Activated CD8-positive, alpha-beta memory T cell treated with anti-CD3 and anti-CD28 coated beads, Interleukin-2, amount 10 ng/mL, durations not matched to agents 7 days and 5 days (primary cell): Measurements from ENCODE around the gene TMEM17. TPM values are rescaled to one million over a fixed set of nuclear protein-coding genes. Genes with fewer than 3 reads are reported as not detected.
A peak's percentile ranks its signal among the peaks of the same experiment; 100 is the strongest.
"Not testable (repeated sequence)": the region's sequence is repeated elsewhere in the genome, so short reads cannot be mapped to it uniquely, and the experiment has no call there.

Experiments used
- ATAC-seq: fragments of 150-1000 bp; cut with Tn5 transposase; one replicate; pipeline ENCODE4 v1.10.0; 2021; ENCODE audit warnings: moderate library complexity
- CTCF ChIA-PET: fragments of 350-600 bp; sonication (Branson Sonifier 250); formaldehyde crosslinking; loops from one replicate; lab custom pipeline; 2021; ENCODE audit warnings: antibody characterized with exemption; lab: Charles Lee
- DNase-seq: peaks from one replicate; pipeline ENCODE4 v3.0.0-alpha.2; 2020
- H3K27ac Mint-ChIP-seq: one replicate; pipeline ENCODE4 v1.8.0; 2021; ENCODE audit warnings: mild to moderate bottlenecking, mixed read lengths
- H3K27me3 Mint-ChIP-seq: one replicate; pipeline ENCODE4 v1.8.0; 2021; ENCODE audit warnings: mixed read lengths
- H3K36me3 Mint-ChIP-seq: one replicate; pipeline ENCODE4 v1.8.0; 2021; ENCODE audit warnings: mild to moderate bottlenecking, mixed read lengths
- H3K4me1 Mint-ChIP-seq: one replicate; pipeline ENCODE4 v1.8.0; 2021; ENCODE audit warnings: mixed read lengths
- H3K4me3 Mint-ChIP-seq: one replicate; pipeline ENCODE4 v1.8.0; 2021; ENCODE audit warnings: mild to moderate bottlenecking, moderate library complexity, mixed read lengths
- H3K9me3 Mint-ChIP-seq: one replicate; pipeline ENCODE4 v1.8.0; 2022; ENCODE audit warnings: low read depth, mixed read lengths
- total RNA-seq, 2 experiments: library from RNA; stranded (reverse); gene quantifications; one replicate each; pipeline ENCODE4 v1.2.3, GENCODE V29; 2021

TMEM17 gene, protein sequence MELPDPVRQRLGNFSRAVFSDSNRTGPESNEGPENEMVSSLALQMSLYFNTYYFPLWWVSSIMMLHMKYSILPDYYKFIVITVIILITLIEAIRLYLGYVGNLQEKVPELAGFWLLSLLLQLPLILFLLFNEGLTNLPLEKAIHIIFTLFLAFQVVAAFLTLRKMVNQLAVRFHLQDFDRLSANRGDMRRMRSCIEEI
- total RNA-seq: under 1 TPM; 0.12 to 0.26 TPM

DNA sequence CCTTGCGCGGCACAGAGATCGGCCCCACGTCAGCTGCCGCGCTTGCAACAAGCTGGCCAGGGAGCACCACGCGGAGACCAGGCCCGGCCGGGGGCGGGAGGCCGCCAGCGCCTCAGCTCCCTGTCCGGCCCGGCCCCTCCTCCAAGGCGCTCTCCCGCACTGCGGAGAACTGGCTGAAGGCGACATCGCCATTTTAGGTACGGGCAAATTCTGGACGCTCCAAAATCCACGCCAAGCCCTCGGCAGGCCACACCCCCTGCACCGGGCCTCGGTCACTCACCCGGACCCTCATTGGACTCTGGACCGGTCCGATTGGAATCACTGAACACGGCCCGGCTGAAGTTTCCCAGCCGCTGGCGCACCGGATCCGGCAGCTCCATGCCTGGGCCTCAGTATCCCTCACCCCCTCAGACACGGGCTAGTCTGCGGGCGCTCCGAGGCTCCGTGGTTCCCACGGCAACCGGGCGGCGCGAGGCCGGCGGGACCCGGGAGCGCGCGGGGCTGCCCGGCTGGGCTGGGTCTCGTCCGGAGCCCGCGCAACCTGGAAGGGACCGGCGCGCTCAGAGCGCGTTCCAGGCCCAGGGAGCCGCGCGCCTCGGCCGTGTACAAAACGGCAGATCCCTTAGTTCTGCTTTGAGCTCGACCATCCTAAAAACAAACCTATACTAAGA lies at the start of gene TMEM17:
TSS of gene TMEM17 (minus strand) at position 446 of the 671 bp plus-strand sequence. CDS start at position 380, 66 bp downstream.
- Mint-ChIP-seq H3K4me3 (peak within 1 kb of the TSS; percentile 76), H3K27ac (no peak within 1 kb of the TSS), H3K36me3 (no peaks in the 10 kb centered on the region), H3K9me3 (no peaks in the 10 kb centered on the region), H3K27me3 (peaks cover 37% of the 10 kb centered on the region), H3K4me1 (peaks cover 8% of the 10 kb centered on the region)
- DNase-seq: peak; percentile 50
- ATAC-seq: peak; percentile 87
- CTCF ChIA-PET: interaction anchor here (0.9 kb wide), 1 partner anchor 15 kb away, joined by 3 read pairs; no protein-coding TSS in a partner anchor

DNA sequence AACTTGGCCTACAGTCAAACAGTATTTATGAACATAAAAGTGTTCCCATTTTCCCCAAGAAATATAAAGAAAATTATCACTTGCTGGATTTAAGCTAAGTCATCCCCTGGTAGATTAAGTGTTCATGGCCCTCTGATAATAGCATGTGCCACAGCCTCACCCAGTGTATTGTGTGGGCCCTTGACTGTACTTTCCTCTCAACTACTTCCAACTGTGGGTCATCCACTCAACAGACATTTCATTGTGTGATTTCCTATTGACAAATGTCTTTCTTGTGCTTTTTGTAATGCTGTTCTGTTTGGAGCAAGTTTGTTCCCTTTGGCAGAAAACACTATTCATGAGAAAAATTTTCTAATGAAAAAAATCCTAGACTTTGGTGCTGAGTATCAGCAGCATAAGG lies 48.4 kb upstream of the TMEM17 start:
- H3K36me3 Mint-ChIP-seq: no peaks in the 10 kb centered on the region
- CTCF ChIA-PET: no interaction called here
- peaks cover 13% of the 10 kb centered on the region for H3K27me3 Mint-ChIP-seq
- H3K4me1 Mint-ChIP-seq: no peaks in the 10 kb centered on the region
- H3K27ac Mint-ChIP-seq: no peak overlapping the region
- H3K4me3 Mint-ChIP-seq: no peak overlapping the region
- DNase-seq: no peak
- no peak for ATAC-seq
- peaks cover 2% of the 10 kb centered on the region for H3K9me3 Mint-ChIP-seq

DNA sequence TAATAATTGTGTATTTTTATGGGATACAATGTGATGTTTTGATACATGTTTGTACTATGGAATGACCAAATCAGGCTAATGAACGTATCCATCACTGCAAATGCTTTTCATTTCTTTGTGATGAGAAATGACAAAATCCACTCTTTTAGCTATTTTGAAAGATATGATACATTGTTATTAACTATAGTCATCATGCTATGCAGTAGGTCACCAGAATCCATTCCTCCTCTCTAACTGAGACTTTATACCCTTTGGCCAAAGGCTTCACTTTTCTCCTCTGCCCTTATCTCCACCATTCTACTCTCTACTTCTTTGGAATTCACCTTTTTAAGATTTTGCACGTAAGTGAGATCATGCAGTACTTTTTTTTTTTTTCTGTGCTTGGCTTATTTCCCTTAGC lies 44.5 kb upstream of the TMEM17 start:
- Mint-ChIP-seq H3K36me3 (no peaks in the 10 kb centered on the region), H3K27me3 (peaks cover 11% of the 10 kb centered on the region), H3K9me3 (no peaks in the 10 kb centered on the region), H3K27ac (no peak overlapping the region), H3K4me3 (no peak overlapping the region), H3K4me1 (no peaks in the 10 kb centered on the region)
- DNase-seq (no peak), ATAC-seq (no peak)
- CTCF ChIA-PET: no interaction called here

DNA sequence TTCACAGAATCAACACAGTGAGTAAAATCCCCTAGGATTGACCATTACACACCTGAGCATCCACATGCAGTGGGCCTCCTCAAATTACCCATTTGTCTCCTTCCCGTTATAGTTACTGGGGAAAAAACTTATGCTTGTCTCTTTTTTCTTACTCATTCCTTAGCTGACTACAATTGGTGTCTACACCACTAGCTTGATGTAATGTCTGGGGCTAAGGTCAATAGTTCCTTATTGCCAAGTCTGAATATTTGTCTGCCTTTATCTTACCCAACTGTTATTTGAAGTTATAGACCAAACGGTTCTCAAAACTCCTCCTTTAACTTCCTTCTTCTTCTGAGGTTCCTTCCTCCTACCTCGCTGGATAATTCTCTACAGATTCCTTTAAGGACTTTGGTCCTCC lies 41.9 kb upstream of the TMEM17 start:
- CTCF ChIA-PET: no interaction called here
- Mint-ChIP-seq H3K27ac (no peak overlapping the region), H3K4me3 (no peak overlapping the region)

DNA sequence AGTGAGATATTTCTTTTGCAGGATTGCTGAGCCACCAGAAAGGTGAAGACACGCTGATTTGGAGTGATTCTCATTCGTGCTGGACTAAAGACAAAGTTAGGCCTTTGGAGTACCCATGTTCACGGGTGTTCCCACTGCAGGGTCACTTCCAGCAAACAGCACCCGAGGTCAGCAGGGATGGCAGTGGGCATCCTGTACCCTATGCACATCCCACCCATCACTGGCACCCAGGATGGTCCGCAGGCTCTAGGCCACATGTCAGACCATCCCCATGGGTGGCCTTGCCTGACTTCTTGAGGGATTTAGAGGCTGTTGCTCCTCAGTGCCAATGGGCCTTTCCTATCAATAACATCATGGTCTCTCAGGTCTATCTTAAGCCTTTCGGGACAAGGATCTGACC lies 39.3 kb upstream of the TMEM17 start:
- H3K27me3 Mint-ChIP-seq: peaks cover 8% of the 10 kb centered on the region
- no peaks in the 10 kb centered on the region for H3K9me3 Mint-ChIP-seq
- CTCF ChIA-PET: no interaction called here
- H3K36me3 Mint-ChIP-seq: no peaks in the 10 kb centered on the region
- H3K27ac Mint-ChIP-seq: no peak overlapping the region
- no peak for ATAC-seq
- no peaks in the 10 kb centered on the region for H3K4me1 Mint-ChIP-seq
- H3K4me3 Mint-ChIP-seq: no peak overlapping the region
- no peak for DNase-seq

More for the DNA sequence above, 41.9 kb upstream of the TMEM17 start:
- Mint-ChIP-seq H3K27me3 (peaks cover 6% of the 10 kb centered on the region), H3K4me1 (no peaks in the 10 kb centered on the region), H3K9me3 (no peaks in the 10 kb centered on the region), H3K36me3 (no peaks in the 10 kb centered on the region)
- no peak for ATAC-seq
- DNase-seq: no peak

DNA sequence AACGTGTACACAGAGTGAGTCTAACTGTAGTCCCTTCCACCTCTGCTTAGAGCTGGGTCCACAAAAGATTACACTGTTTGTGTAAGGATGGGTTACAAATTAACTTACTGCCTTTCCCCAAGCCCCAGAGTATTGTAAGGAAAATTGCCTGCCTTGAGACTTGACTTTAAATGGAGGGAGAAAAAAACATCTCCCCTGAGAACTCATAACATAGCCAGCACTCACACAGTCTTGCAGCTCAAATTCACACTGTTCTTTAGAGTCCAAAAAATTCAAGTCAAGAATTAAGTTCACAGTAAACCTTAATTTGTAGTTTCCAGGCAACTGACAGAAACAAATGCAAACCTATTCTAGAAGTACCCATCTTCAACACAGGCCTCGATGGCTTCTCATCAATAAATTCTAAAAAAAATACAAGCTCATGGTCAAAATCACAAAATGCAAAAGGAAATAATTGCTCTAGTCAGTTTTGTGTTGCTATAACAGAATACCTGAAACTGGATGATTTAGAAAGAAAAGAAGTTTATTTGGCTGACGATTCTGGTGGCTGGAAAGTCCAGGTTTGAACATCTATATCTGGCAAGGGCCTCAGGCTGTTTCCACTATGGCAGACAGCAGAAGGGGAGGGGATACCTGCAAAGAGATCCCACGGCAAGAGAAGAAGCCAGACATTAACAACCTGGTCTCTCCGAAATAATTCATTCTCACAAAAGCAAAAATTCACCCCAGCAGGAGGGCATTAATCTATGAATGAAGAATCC lies 34.6 kb upstream of the TMEM17 start:
- Mint-ChIP-seq H3K27ac (no peak overlapping the region), H3K36me3 (no peaks in the 10 kb centered on the region), H3K27me3 (peaks cover 11% of the 10 kb centered on the region), H3K4me1 (no peaks in the 10 kb centered on the region), H3K4me3 (no peak overlapping the region), H3K9me3 (peaks cover 2% of the 10 kb centered on the region)
- CTCF ChIA-PET: no interaction called here
- DNase-seq: no peak
- ATAC-seq: no peak

DNA sequence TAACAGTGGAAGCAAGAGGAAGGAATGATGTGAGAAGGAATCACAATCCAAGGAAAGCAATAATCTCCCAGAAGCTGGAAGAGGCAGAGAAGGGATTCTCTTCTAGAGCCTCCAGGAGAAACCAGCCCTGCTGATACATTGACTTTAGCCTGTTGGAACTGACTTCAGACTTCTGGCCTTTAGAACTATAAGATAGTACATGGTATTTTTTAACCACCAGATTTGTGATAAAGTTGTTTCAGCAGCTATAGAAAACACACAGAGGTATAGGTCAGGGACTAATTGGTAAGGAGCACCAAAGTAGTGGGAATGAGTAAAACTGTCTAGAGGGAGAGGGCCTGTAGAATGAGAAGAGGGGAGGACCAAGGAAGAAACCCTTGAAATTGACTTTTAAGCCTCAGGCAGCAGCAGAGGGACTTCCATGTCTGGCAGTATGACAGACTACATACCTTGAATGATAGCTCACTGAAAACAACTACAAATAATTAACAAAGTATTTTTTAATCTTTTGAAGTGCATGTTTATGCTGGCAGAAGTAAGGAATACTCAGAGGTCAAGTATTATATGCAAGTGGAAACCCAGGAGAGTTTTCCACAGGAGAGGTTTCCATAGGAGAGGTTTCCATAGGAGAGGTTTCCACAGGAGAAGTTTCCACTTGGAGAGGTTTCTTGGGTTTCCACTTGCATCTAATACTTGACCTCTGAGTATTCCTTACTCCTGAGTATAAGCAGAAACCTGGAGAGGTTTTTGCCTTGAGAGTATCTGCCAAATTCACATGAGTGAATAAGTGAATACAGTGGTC lies 33.8 kb upstream of the TMEM17 start:
- Mint-ChIP-seq H3K27ac (no peak overlapping the region), H3K4me1 (no peaks in the 10 kb centered on the region), H3K4me3 (no peak overlapping the region), H3K36me3 (no peaks in the 10 kb centered on the region), H3K9me3 (peaks cover 2% of the 10 kb centered on the region), H3K27me3 (peaks cover 11% of the 10 kb centered on the region)
- ATAC-seq: no peak
- DNase-seq: no peak
- CTCF ChIA-PET: no interaction called here

DNA sequence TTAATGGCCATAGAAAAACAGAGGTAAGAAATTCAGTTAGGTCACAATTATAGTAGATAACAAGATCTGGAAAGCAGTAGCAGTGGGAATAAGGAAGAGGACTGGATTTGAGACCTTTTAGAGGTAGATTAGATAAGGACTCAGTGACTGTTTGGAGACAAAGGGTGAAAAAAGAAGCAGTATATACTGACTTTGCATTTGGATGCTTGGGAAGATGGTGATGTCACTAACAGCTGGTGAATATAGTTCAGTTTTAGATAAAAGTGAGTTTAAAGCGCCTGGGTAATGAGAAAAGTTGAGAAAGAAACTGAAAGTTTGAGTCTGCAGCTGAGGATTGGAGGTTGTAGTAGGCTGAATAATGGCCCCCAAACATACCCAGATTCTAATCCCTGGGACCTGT lies 32.8 kb upstream of the TMEM17 start:
- peaks cover 11% of the 10 kb centered on the region for H3K27me3 Mint-ChIP-seq
- H3K4me1 Mint-ChIP-seq: no peaks in the 10 kb centered on the region
- CTCF ChIA-PET: no interaction called here
- H3K27ac Mint-ChIP-seq: no peak overlapping the region
- ATAC-seq (no peak), DNase-seq (no peak)
- H3K9me3 Mint-ChIP-seq: peaks cover 2% of the 10 kb centered on the region
- no peak overlapping the region for H3K4me3 Mint-ChIP-seq
- H3K36me3 Mint-ChIP-seq: no peaks in the 10 kb centered on the region

DNA sequence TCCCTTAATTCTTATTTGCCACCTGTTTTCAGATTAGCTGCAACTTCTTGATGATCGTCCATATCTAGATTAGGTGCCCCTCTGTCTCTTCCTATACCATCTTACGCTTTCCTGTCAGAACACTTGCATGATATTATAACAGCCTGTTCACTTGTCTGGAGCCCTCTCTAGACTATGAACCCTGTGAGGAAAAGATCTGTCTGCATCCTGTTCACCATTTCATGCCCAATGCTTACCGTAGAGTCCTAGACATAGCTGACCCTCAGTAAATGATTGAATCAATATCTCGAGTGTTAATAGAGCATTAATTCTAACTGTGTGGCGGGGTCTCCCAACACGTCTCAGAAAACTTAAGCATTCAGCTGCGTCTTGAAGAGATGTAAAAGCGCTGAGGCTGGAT lies 31.8 kb upstream of the TMEM17 start:
- DNase-seq: no peak
- Mint-ChIP-seq H3K4me1 (no peaks in the 10 kb centered on the region), H3K9me3 (peaks cover 2% of the 10 kb centered on the region), H3K27me3 (peaks cover 11% of the 10 kb centered on the region), H3K4me3 (no peak overlapping the region), H3K36me3 (no peaks in the 10 kb centered on the region), H3K27ac (no peak overlapping the region)
- CTCF ChIA-PET: no interaction called here
- ATAC-seq: no peak

DNA sequence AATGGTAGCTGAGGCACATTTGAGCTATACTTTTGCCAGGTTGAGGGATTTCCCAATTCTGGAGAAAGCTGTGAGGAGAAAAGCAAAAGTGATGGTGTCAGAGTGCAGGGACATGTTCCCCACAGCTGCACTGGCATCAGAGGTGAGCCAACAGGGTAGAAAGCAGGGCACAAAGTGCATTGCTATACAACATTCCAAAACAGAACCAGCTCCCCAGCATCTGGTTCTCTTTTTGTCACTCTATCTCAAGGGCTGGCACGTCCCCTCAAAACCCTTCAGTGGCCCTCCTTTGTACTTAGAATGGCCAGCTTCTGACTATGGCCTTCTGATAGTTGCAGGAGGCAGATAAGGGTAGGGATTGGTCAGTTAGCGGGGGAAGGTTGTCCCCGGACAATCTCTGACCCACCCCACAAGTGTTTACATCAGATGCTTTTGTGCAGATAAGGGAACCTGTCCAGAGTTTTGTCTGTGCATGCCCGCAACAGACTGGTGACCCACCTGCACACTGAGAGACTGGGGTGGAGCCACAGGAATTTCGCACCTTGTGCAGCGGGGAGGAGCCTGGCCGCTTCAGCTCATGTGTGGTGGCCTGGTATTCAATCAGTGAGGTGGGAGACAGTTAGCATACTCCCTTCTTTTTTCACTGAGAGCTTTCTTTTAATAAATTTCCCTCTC lies 31.0 kb upstream of the TMEM17 start:
- H3K9me3 Mint-ChIP-seq: peaks cover 2% of the 10 kb centered on the region
- H3K27me3 Mint-ChIP-seq: peaks cover 11% of the 10 kb centered on the region
- H3K4me3 Mint-ChIP-seq: no peak overlapping the region
- CTCF ChIA-PET: no interaction called here
- no peak overlapping the region for H3K27ac Mint-ChIP-seq
- no peak for DNase-seq
- H3K4me1 Mint-ChIP-seq: no peaks in the 10 kb centered on the region
- no peak for ATAC-seq
- H3K36me3 Mint-ChIP-seq: no peaks in the 10 kb centered on the region

DNA sequence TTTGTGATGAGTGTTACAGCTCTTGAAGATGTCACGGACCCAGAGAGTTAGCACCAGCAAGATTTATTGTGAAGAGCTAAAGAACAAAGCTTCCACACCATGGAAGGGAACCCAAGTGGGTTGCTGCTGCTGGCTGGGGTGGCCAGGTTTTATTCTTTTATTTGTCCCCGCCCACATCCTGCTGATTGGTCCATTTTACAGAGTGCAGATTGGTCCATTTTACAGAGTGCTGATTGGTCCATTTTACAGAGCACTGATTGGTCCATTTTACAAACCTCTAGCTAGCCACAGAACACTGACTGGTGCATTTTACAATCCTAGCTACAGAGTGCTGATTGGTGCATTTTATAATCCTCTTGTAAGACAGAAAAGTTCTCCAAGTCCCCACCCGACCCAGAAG lies 29.5 kb upstream of the TMEM17 start:
- H3K27ac Mint-ChIP-seq, H3K9me3 Mint-ChIP-seq, CTCF ChIA-PET, ATAC-seq, H3K27me3 Mint-ChIP-seq, DNase-seq, H3K36me3 Mint-ChIP-seq, H3K4me1 Mint-ChIP-seq, H3K4me3 Mint-ChIP-seq: not testable (repeated sequence)

DNA sequence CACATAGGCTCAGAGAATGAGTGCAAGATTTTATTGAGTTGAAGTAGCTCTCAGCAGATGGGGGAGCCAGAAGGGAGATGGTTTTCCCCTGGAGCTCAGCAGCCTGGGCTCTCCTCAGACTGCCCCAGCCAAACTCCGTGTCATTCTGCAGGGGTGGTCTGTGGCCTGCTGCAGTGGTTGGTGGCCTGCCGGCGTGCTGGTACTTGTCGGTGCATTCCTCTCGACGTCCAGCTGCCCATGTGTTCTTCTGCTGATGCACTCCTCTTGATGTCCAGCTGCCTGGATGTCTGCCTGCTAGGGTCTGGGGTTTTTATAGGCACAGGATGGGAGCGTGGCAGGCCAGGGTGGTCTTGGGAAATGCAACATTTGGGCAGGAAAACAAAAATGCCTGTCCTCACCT lies 25.6 kb upstream of the TMEM17 start:
- CTCF ChIA-PET: no interaction called here

DNA sequence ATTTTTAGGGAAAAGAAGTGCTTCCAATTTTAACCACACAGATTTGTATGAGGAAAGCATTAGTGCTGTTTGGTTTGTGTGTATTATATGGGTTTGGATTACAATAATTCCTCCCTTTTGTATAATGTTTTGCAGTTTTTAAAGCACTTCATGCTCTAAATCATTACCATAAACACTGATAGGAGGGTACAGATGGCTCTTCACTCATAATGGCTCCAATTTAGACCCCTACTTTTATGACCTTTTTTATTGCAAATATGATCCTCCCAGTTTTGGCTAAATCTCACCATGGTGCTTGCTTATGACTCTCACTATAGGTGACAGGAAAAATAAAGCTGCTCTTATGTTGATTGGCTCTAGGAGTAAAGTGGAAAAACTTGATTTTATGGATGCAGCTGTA lies 23.8 kb upstream of the TMEM17 start:
- H3K4me3 Mint-ChIP-seq: no peak overlapping the region
- no peak overlapping the region for H3K27ac Mint-ChIP-seq
- no peaks in the 10 kb centered on the region for H3K9me3 Mint-ChIP-seq
- H3K4me1 Mint-ChIP-seq: no peaks in the 10 kb centered on the region
- H3K27me3 Mint-ChIP-seq: peaks cover 23% of the 10 kb centered on the region
- no peaks in the 10 kb centered on the region for H3K36me3 Mint-ChIP-seq
- DNase-seq (no peak), ATAC-seq (no peak)
- CTCF ChIA-PET: no interaction called here

More for the DNA sequence above, 25.6 kb upstream of the TMEM17 start:
- H3K27me3 Mint-ChIP-seq: peaks cover 16% of the 10 kb centered on the region
- no peaks in the 10 kb centered on the region for H3K36me3 Mint-ChIP-seq
- no peaks in the 10 kb centered on the region for H3K4me1 Mint-ChIP-seq
- ATAC-seq (no peak), DNase-seq (no peak)
- H3K27ac Mint-ChIP-seq: no peak overlapping the region
- H3K9me3 Mint-ChIP-seq: peaks cover 2% of the 10 kb centered on the region
- H3K4me3 Mint-ChIP-seq: no peak overlapping the region
